Ishikawa (cell line): ENCODE measurements around the gene VEPH1.

Experiments used
- CEBPB ChIP-seq: IDR thresholded peaks from 2 replicates; pipeline ENCODE4 v1.6.1; 2012
- CREB1 ChIP-seq: IDR thresholded peaks from 2 replicates; pipeline ENCODE4 v1.6.1; 2012; ENCODE audit warnings: low read depth
- EGR1 ChIP-seq: IDR thresholded peaks from 2 replicates; pipeline ENCODE4 v1.6.1; 2012
- EP300 ChIP-seq: IDR thresholded peaks from 2 replicates; pipeline ENCODE4 v1.6.1; 2012; ENCODE audit warnings: borderline replicate concordance
- FOXM1 ChIP-seq: IDR thresholded peaks from 2 replicates; pipeline ENCODE4 v1.6.1; 2012; ENCODE audit warnings: low read depth, borderline replicate concordance
- NFIC ChIP-seq: IDR thresholded peaks from 2 replicates; pipeline ENCODE4 v1.6.1; 2012
- RAD21 ChIP-seq: IDR thresholded peaks from 2 replicates; pipeline ENCODE4 v1.6.1; 2012; ENCODE audit warnings: low read depth
- REST ChIP-seq: IDR thresholded peaks from 2 replicates; pipeline ENCODE4 v1.6.1; 2012; ENCODE audit warnings: low read depth, mild to moderate bottlenecking
- TAF1 ChIP-seq: IDR thresholded peaks from 2 replicates; pipeline ENCODE4 v1.6.1; 2012; ENCODE audit warnings: low read depth, mild to moderate bottlenecking
- TCF12 ChIP-seq: IDR thresholded peaks from 2 replicates; pipeline ENCODE4 v1.6.1; 2012; ENCODE audit warnings: low read depth
- TEAD4 ChIP-seq: IDR thresholded peaks from 2 replicates; pipeline ENCODE4 v1.6.1; 2012
- USF1 ChIP-seq: IDR thresholded peaks from 2 replicates; pipeline ENCODE4 v1.6.1; 2012
- YY1 ChIP-seq: IDR thresholded peaks from 2 replicates; pipeline ENCODE4 v1.6.1; 2012; ENCODE audit warnings: low read depth
- ZBTB7A ChIP-seq: IDR thresholded peaks from 2 replicates; pipeline ENCODE4 v1.6.1; 2012; ENCODE audit warnings: low read depth
- TF ChIP-seq, protein P1 (sequence below): IDR thresholded peaks from 2 replicates; pipeline ENCODE4 v1.6.1; 2012

Gene VEPH1

GRCh38 chr3:157276801-157277200, 226.4 kb downstream of the VEPH1 start:
- TF ChIP-seq TEAD4 (no peak), FOXM1 (no peak), CREB1 (no peak), NFIC (no peak), USF1 (no peak), YY1 (no peak), RAD21 (no peak)

DNA sequence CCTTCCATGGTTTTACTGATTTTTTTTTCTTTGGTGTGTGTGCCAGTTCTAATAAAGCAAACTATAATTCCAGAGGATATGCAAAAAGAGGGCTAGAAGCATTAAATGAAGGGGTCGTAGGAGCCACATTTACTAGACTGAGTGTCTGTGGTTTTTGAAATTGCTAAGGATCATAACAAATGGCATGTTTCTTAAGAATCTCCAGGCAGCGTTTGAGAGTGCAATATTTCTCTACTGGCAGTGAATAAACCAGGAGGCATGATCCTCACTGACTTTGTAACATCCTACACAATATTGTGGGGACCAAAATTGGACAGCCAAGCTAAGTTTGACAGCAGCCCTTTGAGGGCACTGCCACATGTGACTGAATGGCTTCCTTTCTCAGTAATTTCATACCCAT, 227.4 kb downstream of the VEPH1 start:
- TF ChIP-seq EGR1 (no peak), REST (no peak), FOXM1 (no peak), YY1 (no peak), USF1 (no peak), CREB1 (no peak), CEBPB (no peak), TAF1 (no peak), EP300 (no peak)
- TF ChIP-seq, protein P1, sequence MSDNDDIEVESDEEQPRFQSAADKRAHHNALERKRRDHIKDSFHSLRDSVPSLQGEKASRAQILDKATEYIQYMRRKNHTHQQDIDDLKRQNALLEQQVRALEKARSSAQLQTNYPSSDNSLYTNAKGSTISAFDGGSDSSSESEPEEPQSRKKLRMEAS: no peak

DNA sequence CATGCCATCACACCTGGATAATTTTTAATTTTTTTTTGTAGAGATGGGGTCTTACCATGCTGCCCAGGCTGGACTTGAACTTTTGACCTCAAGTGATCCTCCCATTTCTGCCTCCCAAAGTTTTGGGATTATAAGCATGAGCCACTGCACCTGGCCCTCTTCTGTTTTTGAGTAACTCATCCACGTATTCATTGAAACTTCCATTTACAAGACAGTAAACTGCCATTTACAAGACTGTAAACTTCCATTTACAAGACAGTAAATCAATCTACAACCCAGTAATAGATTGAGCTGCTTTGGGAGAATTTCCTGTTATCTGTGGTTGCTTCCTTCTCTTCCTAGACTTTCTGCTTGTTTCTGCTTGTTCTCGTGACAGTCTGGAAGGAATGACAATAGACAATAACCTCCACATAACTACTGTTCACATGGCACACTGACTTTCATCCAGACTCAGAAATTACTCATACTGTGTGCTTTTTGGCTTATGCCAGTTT, 228.5 kb downstream of the VEPH1 start:
- TF ChIP-seq USF1: no peak
- no peak for TF ChIP-seq REST

DNA sequence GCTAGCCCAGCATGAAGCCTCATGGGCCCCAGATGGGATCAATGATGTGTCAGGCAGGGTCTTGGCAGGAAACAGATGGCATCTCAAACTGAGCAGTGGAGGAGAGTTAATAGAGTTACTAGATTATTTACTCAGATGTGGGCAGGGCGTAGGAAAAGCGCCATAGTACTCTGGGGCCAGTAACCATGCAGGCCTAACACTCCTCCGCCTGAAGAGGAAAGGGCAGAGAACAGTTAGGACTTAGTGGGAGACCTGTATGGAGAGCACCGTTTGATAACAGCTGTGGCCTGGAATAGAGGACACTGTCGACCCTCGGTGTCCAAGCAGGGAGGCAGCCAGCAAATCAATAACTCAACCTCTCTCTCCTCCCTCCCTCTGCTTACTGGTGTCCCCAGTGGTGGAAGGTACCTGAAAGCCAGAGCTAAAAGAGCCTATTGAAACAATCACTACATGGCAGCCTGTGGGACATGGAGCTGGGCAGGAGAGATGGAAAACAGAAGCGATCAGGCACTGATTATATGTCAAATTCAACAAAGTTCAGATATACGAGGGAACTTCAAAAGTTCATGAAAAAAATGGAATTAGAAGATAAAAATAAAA, 231.8 kb downstream of the VEPH1 start:
- TF ChIP-seq TCF12: no peak
- no peak for TF ChIP-seq EGR1
- TF ChIP-seq YY1: no peak
- TF ChIP-seq RAD21: no peak
- no peak for TF ChIP-seq USF1
- no peak for TF ChIP-seq EP300
- TF ChIP-seq CREB1: no peak
- no peak for TF ChIP-seq CEBPB
- no peak for TF ChIP-seq FOXM1
- no peak for TF ChIP-seq REST

- TF ChIP-seq RAD21 (no peak), TAF1 (no peak), FOXM1 (no peak), YY1 (no peak), TEAD4 (no peak), ZBTB7A (no peak), EP300 (no peak), CEBPB (no peak), EGR1 (no peak), TCF12 (no peak), USF1 (no peak), CREB1 (no peak)
- TF ChIP-seq, protein P1: no peak
Observed at GRCh38 chr3:157268026-157268425, 235.2 kb downstream of the VEPH1 start.
